ENCODE results near the gene POLD2.

DNA sequence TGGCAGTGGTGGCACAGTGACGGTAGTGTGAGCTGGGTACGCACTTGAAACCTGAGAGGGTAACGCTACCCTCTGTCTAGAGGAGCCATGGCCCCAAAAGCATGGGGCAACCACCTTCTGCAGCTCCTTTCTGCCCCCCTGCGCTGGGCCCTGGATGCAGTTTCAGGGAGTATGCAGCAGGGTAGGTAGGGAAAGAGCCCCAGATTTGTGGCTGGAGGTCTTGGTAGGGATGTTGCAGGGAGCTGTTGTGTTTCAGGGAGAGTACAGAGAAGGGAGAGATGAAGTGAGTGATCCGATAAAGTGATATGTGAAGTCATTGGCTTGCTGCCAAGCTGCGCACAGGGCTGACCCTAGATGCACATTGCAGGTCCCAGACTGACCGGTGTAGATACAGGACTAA lies 55.3 kb downstream of the POLD2 start:
- TF ChIP-seq POLR2AphosphoS5 (IDR thresholded peaks at IDR 0.05; ENCODE audit: low read depth, low read length) (no peak), SIN3A (IDR thresholded peaks at IDR 0.05; ENCODE audit: borderline replicate concordance, insufficient read depth, low read length) (no peak)
